ENCODE measurements around the gene PSTPIP1. TPM values are rescaled to one million over a fixed set of nuclear protein-coding genes. Genes with fewer than 3 reads are reported as not detected.
A peak's percentile ranks its signal among the peaks of the same experiment; 100 is the strongest.
"Not testable (repeated sequence)": the region's sequence is repeated elsewhere in the genome, so short reads cannot be mapped to it uniquely, and the experiment has no call there.

PSTPIP1 gene
- total and polyA plus RNA-seq, 2 experiments from 2014 or later: 0.80 TPM; not detected in 1

DNA sequence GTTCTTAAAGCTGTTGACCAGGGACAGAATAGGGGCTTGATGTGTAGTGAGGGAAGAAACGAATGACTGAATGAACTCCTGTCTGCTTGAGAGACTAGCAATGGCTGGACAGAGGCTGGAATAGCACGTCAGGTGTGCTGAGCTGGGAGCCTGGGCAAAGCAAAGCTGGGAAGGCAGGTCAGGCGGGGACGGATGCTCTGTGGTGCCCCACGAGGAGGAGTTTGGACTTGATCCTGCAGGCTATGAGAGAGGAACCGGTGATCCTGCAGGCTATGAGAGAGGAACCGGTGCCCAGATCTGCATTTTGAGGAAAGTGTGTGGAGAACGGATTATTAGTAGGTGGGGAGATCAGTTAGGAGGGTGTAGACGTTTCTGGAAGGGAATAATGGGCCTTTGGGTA lies 31.3 kb upstream of the PSTPIP1 start:
- Histone ChIP-seq H3K9ac (no peak overlapping the region), H3K79me2 (ENCODE audit: insufficient read depth) (no peaks in the 10 kb centered on the region), H3K4me2 (ENCODE audit: unreplicated experiment) (no peak overlapping the region), H3K27me3 (replicated peaks; ENCODE audit: insufficient read depth) (0 out of 2 replicates have a peak, but pooled peaks cover 21% of the 10 kb centered on the region), H3K4me1 (ENCODE audit: insufficient read depth) (0 out of 2 replicates have a peak, but pooled peaks cover 5% of the 10 kb centered on the region), H3K9me2 (ENCODE audit: insufficient read depth) (no peaks in the 10 kb centered on the region), H4K20me1 (ENCODE audit: insufficient read depth) (no peaks in the 10 kb centered on the region), H3K36me3 (ENCODE audit: low read depth) (no peaks in the 10 kb centered on the region), H3F3A (ENCODE audit: insufficient read depth) (no peaks in the 10 kb centered on the region), H3K4me3 (no peak overlapping the region), H2AFZ (no peak overlapping the region), H3K27ac (no peak overlapping the region), H3K9me3 (ENCODE audit: low read depth) (no peaks in the 10 kb centered on the region)
- in situ Hi-C loops (cut with MboI): no loop called here
- no peak for DNase-seq
- WGBS, 2 experiments (ENCODE audit: low coverage in 1 of 2, low lambda C conversion rate in 2 of 2, missing lambda C conversion rate in 2 of 2): 63 to 65% methylated on average over 9 of the region's 9 CpGs
- TF ChIP-seq EZH2phosphoT487 (IDR thresholded peaks at IDR 0.05; ENCODE audit: insufficient read depth, low read depth) (no peak), EZH2 (IDR thresholded peaks at IDR 0.05; ENCODE audit: insufficient read depth, poor library complexity, severe bottlenecking) (no peak)

DNA sequence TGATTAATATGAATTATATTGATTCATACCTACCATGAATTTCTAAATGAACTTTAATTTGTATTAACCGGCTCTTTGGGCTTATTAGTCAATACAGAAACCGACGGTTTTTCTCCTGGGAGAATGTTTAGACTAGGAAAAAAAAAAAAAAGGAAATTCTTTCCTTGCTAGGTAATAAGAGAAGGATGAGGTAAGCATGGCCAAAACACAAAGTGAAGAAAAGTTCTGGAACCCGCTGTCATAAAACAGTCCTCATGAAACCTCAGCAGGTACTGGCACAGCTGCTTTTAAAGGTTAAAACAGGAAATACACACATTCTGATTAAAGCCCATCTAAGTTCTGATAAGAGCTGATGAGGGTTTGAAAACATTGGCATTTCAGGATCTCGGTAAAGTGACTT lies 30.8 kb upstream of the PSTPIP1 start:
- H4K20me1 ChIP-seq (ENCODE audit: insufficient read depth): no peaks in the 10 kb centered on the region
- in situ Hi-C loops (cut with MboI): no loop called here
- H3K4me2 ChIP-seq (ENCODE audit: unreplicated experiment): no peak overlapping the region
- no peaks in the 10 kb centered on the region for H3F3A ChIP-seq (ENCODE audit: insufficient read depth)
- no peaks in the 10 kb centered on the region for H3K36me3 ChIP-seq (ENCODE audit: low read depth)
- no peaks in the 10 kb centered on the region for H3K79me2 ChIP-seq (ENCODE audit: insufficient read depth)
- H3K9me3 ChIP-seq (ENCODE audit: low read depth): no peaks in the 10 kb centered on the region
- H3K4me3 ChIP-seq: no peak overlapping the region
- 44 to 65% methylated on average over 5 of the region's 5 CpGs for WGBS, 2 experiments (ENCODE audit: low coverage in 1 of 2, low lambda C conversion rate in 2 of 2, missing lambda C conversion rate in 2 of 2)
- DNase-seq: peak; percentile 35
- H3K27me3 ChIP-seq (replicated peaks; ENCODE audit: insufficient read depth): 0 out of 2 replicates have a peak, but pooled peaks cover 21% of the 10 kb centered on the region
- no peaks in the 10 kb centered on the region for H3K9me2 ChIP-seq (ENCODE audit: insufficient read depth)
- H3K27ac ChIP-seq: no peak overlapping the region
- H3K9ac ChIP-seq: no peak overlapping the region
- no peak overlapping the region for H2AFZ ChIP-seq
- 0 out of 2 replicates have a peak, but pooled peaks cover 5% of the 10 kb centered on the region for H3K4me1 ChIP-seq (ENCODE audit: insufficient read depth)
- TF ChIP-seq EZH2 (IDR thresholded peaks at IDR 0.05; ENCODE audit: insufficient read depth, poor library complexity, severe bottlenecking): no peak
- no peak for TF ChIP-seq EZH2phosphoT487 (IDR thresholded peaks at IDR 0.05; ENCODE audit: insufficient read depth, low read depth)

- H3K36me3 ChIP-seq (ENCODE audit: low read depth); H3F3A ChIP-seq (ENCODE audit: insufficient read depth); H3K9ac ChIP-seq; H3K79me2 ChIP-seq (ENCODE audit: insufficient read depth); H4K20me1 ChIP-seq (ENCODE audit: insufficient read depth); H3K9me3 ChIP-seq (ENCODE audit: low read depth); H3K4me3 ChIP-seq; H3K4me1 ChIP-seq (ENCODE audit: insufficient read depth); H3K9me2 ChIP-seq (ENCODE audit: insufficient read depth); in situ Hi-C loops (cut with MboI); H3K4me2 ChIP-seq (ENCODE audit: unreplicated experiment); H3K27ac ChIP-seq; H2AFZ ChIP-seq: not testable (repeated sequence)
- 64 to 69% methylated on average over 7 of the region's 7 CpGs for WGBS, 2 experiments (ENCODE audit: low coverage in 1 of 2, low lambda C conversion rate in 2 of 2, missing lambda C conversion rate in 2 of 2)
- H3K27me3 ChIP-seq (replicated peaks; ENCODE audit: insufficient read depth): 0 out of 2 replicates have a peak, but pooled peaks cover 21% of the 10 kb centered on the region
- DNase-seq: peak; percentile 6
Measured at GRCh38 chr15:76966051-76966450, 28.9 kb upstream of the PSTPIP1 start.

DNA sequence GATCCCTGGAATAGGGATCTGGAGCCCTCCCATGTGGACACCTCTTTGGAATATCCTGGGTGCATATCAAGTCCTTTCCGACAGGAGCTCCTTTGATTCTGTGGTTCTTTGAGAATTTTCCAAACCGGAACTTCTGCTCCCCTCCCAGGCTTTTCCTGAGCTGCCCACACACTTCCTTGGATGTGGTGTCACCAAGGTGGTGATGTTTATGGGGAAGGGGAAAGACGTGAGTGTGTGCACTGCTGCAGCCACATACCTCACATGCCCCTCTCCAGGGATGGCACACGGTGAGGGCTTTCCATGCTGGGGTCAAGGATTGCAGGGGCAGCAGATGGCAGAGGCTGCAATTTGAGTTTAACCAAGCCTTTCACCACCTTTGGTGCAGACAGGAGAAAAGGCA lies 27.9 kb upstream of the PSTPIP1 start:
- Histone ChIP-seq H3K79me2 (ENCODE audit: insufficient read depth) (no peaks in the 10 kb centered on the region), H3K9me2 (ENCODE audit: insufficient read depth) (no peaks in the 10 kb centered on the region), H3K36me3 (ENCODE audit: low read depth) (no peaks in the 10 kb centered on the region), H3K9ac (no peak overlapping the region), H2AFZ (no peak overlapping the region), H3F3A (ENCODE audit: insufficient read depth) (no peaks in the 10 kb centered on the region), H3K4me2 (ENCODE audit: unreplicated experiment) (no peak overlapping the region), H3K9me3 (ENCODE audit: low read depth) (no peaks in the 10 kb centered on the region), H4K20me1 (ENCODE audit: insufficient read depth) (no peaks in the 10 kb centered on the region), H3K4me3 (no peak overlapping the region), H3K27me3 (replicated peaks; ENCODE audit: insufficient read depth) (0 out of 2 replicates have a peak, but pooled peaks cover 23% of the 10 kb centered on the region), H3K27ac (no peak overlapping the region), H3K4me1 (ENCODE audit: insufficient read depth) (0 out of 2 replicates have a peak, but pooled peaks cover 5% of the 10 kb centered on the region)
- in situ Hi-C loops (cut with MboI): no loop called here
- TF ChIP-seq EZH2phosphoT487 (IDR thresholded peaks at IDR 0.05; ENCODE audit: insufficient read depth, low read depth) (no peak), EZH2 (IDR thresholded peaks at IDR 0.05; ENCODE audit: insufficient read depth, poor library complexity, severe bottlenecking) (no peak)
- DNase-seq: no peak
- 51 to 53% methylated on average over 4 of the region's 4 CpGs for WGBS, 2 experiments (ENCODE audit: low coverage in 1 of 2, low lambda C conversion rate in 2 of 2, missing lambda C conversion rate in 2 of 2)

GRCh38 chr15:76968306-76968705 lies 26.6 kb upstream of the PSTPIP1 start:
- in situ Hi-C loops (cut with MboI): no loop called here
- peak; percentile 60 for DNase-seq
- no peak overlapping the region for H3K4me3 ChIP-seq

More at GRCh38 chr15:76968306-76968705, 26.6 kb upstream of the PSTPIP1 start:
- no peak overlapping the region for H2AFZ ChIP-seq
- no peaks in the 10 kb centered on the region for H3K9me3 ChIP-seq (ENCODE audit: low read depth)
- no peaks in the 10 kb centered on the region for H4K20me1 ChIP-seq (ENCODE audit: insufficient read depth)
- TF ChIP-seq EZH2phosphoT487 (IDR thresholded peaks at IDR 0.05; ENCODE audit: insufficient read depth, low read depth): no peak
- TF ChIP-seq EZH2 (IDR thresholded peaks at IDR 0.05; ENCODE audit: insufficient read depth, poor library complexity, severe bottlenecking): no peak
- no peak overlapping the region for H3K4me2 ChIP-seq (ENCODE audit: unreplicated experiment)
- no peak overlapping the region for H3K27ac ChIP-seq
- no peaks in the 10 kb centered on the region for H3K36me3 ChIP-seq (ENCODE audit: low read depth)
- H3F3A ChIP-seq (ENCODE audit: insufficient read depth): no peaks in the 10 kb centered on the region
- 75 to 80% methylated on average over 1 of the region's 1 CpG for WGBS, 2 experiments (ENCODE audit: low coverage in 1 of 2, low lambda C conversion rate in 2 of 2, missing lambda C conversion rate in 2 of 2)
- no peaks in the 10 kb centered on the region for H3K79me2 ChIP-seq (ENCODE audit: insufficient read depth)
- H3K9me2 ChIP-seq (ENCODE audit: insufficient read depth): no peaks in the 10 kb centered on the region
- H3K4me1 ChIP-seq (ENCODE audit: insufficient read depth): peaks cover 15% of the 10 kb centered on the region; the same call in 1 of the 2 replicates
- H3K27me3 ChIP-seq (replicated peaks; ENCODE audit: insufficient read depth): 0 out of 2 replicates have a peak, but pooled peaks cover 24% of the 10 kb centered on the region
- no peak overlapping the region for H3K9ac ChIP-seq

All from GM23248 (cell line).